GM13977 (cell line): ENCODE measurements around the gene TMEM200A.

Experiments
- DNase-seq: peaks from one replicate; pipeline ENCODE4 v3.0.0; 2012; ENCODE audit warnings: low spot score
- CTCF ChIP-seq: IDR thresholded peaks from 2 replicates; pipeline ENCODE4 v1.5.1; 2012; ENCODE audit warnings: mild to moderate bottlenecking, control low read depth; ENCODE audit not compliant: insufficient read depth; ENCODE audit errors: extremely low read depth, missing control alignments
- in situ Hi-C: fragments of 300-500 bp; cut with MboI; formaldehyde crosslinking; loops from one replicate; pipeline ENCODE4 v1.12.0; 2022; ENCODE audit warnings: low sequenced_read_pairs, low pct_unique_long_range_greater_than_20kb, mixed read lengths, inconsistent platforms; ENCODE audit not compliant: unreplicated experiment

The TMEM200A gene

DNA sequence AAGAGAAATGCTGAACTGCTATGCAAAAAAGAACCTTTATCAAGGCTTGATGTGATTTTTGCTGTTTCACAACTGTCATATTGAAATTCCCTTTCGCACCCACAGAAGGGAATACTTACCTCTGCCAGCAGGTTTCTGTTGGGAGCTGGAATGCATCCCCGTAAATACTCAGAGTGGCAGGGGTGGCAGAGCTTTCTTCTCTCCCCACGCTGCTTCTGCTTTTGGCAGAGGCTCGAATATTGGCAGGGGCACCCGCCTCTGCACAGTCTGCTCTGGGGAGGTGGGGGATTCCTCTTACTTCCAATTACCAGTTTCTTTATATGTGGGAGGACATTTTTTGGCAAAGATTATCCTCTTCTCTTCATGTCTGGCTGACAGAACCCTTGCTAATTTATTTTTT is 28.4 kb downstream of the TMEM200A start:
- TF ChIP-seq CTCF, result no peak
- in situ Hi-C loops, result no loop called here
- DNase-seq, result no peak

DNA sequence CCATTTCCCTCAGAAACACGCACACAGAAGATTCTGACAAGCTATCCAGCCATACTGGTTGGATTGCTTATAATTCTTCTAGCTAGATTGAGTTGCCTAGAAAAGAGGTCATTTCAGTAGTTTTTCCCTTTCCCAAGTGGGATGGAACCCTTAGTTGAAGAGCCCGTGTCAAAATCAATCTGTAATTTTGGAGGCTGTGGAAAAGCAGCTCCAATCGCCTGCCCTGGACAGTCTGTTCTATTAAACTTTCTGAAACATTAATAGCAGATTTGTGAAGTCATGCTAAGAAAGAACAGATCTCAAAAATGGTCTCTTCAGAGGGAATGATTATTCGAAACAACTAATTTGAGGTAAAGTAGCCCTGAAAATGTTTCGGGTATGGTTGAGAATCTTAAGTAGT is 29.3 kb downstream of the TMEM200A start:
- no peak for DNase-seq
- TF ChIP-seq CTCF, result no peak
- in situ Hi-C loops, result no loop called here

DNA sequence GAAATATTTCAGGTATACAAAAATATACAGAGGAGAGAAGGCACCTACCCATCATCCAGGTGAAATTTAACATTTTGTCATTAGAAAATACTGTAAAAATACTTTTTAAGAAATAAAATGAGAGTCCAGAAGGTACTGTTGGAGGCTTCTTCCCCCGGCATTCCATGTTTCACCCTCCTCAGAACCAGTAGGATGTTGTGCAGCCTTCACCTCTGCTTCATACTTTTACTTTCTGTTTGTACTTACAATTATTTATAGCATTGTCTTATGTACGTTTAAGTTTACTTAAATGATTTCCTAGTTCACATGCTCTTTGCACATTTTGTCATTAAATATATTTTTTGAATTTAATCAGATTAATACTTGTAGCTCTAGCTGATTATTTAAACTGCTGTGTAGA is 30.9 kb downstream of the TMEM200A start:
- in situ Hi-C loops, result no loop called here
- no peak for DNase-seq
- no peak for TF ChIP-seq CTCF

DNA sequence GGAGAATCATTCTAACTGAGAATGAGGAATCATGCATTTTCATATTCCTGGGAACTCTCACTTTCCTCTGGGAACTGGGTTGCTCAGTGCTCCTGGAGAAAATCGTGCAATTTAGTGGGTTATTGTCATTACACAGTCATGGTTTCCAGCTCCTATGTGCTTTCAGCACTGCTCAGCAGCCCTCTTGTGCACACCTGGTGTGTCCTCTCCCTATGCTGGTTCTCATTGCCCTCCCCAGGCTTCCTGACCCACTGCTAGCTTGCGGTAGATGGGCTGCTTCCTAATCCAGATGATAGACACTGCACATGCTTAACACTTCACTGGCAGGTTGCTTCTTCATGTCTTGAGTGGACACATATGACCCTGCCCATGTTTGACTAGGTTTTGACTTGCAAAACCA is 39.7 kb downstream of the TMEM200A start:
- DNase-seq, result no peak
- in situ Hi-C loops, result no loop called here
- TF ChIP-seq CTCF, result no peak

DNA sequence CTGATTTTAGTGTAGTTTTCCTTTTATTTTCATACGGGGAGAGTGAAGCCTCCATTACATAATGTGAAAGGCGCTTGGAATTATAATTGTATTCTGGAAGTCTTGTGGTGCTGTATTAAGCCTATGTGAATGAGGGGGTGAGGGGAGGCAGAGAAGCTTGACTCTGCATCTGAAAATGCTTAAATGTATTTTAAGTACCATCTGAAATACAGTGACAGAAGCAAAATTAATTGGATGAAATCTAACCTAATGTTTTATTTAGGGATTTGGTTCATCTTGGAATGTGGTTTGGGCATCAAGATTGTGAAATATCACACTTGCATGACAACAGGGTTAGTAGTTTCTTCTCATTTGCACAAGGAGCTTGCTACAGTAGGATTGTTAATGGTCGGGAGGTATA is 41.2 kb downstream of the TMEM200A start:
- no peak for TF ChIP-seq CTCF
- no peak for DNase-seq
- in situ Hi-C loops, result no loop called here

GRCh38 chr6:130409418-130410100 is 43.7 kb downstream of the TMEM200A start:
- DNase-seq, result no peak
- in situ Hi-C loops, result no loop called here
- no peak for TF ChIP-seq CTCF

GRCh38 chr6:130411481-130411880 is 45.7 kb downstream of the TMEM200A start:
- in situ Hi-C loops, result no loop called here
- no peak for TF ChIP-seq CTCF
- DNase-seq, result no peak
